GM12878 (cell line): ENCODE data around the gene UBXN4. TPM values are rescaled to one million over a fixed set of nuclear protein-coding genes. Genes with fewer than 3 reads are reported as not detected.

ENCODE experiments used
- ATAC-seq: fragments of 200-7000 bp; cut with Tn5 transposase; 3 replicates; pipeline ENCODE4 v1.9.1; 2020; ENCODE audit warnings: mild to moderate bottlenecking, moderate library complexity
- BruUV-seq: library from RNA; stranded (reverse); fragments of 400-500 nt; replicated peaks from 2 replicates; lab custom pipeline; 2021; lab: Mats Ljungman, UMichigan
- CTCF ChIA-PET: fragments of 300-600 bp; sonication (Branson Sonifier 250); formaldehyde crosslinking; extraction: SDS; loops from one replicate; lab custom pipeline; 2021; ENCODE audit warnings: inconsistent platforms; lab: Yijun Ruan, JAX
- POLR2A ChIA-PET: fragments of 350-600 bp; formaldehyde crosslinking; extraction: SDS; loops from one replicate; lab custom pipeline; 2021; ENCODE audit warnings: inconsistent platforms; lab: Charles Lee
- RAD21 ChIA-PET: fragments of 300-600 bp; sonication (Branson Sonifier 250); formaldehyde crosslinking; loops from one replicate; lab custom pipeline; 2023; ENCODE audit warnings: antibody characterized with exemption; ENCODE audit not compliant: unreplicated experiment; lab: Charles Lee
- SMC1A ChIA-PET: fragments of 300-600 bp; sonication (Branson Sonifier 250); formaldehyde crosslinking; loops from one replicate; lab custom pipeline; 2023; ENCODE audit not compliant: unreplicated experiment, uncharacterized antibody; lab: Charles Lee
- DNase-seq: peaks from one replicate; pipeline ENCODE4 v3.0.0-alpha.2; 2011; ENCODE audit warnings: low read depth, low spot score
- FAIRE-seq: peaks from 3 replicates; lab custom pipeline; 2011; peaks lifted over from hg19 to GRCh38; lab: Jason Lieb, UNC
- H2AFZ ChIP-seq: 2 replicates; pipeline ENCODE4 v1.6.0; 2011; ENCODE audit warnings: low read depth, low read length, control low read depth; ENCODE audit not compliant: control insufficient read depth
- H3K27ac ChIP-seq: 2 replicates; pipeline ENCODE4 v1.5.1; 2011; ENCODE audit warnings: control low read depth; ENCODE audit not compliant: control insufficient read depth, insufficient read depth
- H3K27me3 ChIP-seq, 2 experiments: replicated peaks in 1 of 2; 2 replicates each; pipeline versions ENCODE4 v1.6.0 to v1.6.1; 2011; ENCODE audit warnings: low read length in 1 of 2; ENCODE audit not compliant: control insufficient read depth in 2 of 2, insufficient read depth in 2 of 2
- H3K36me3 ChIP-seq, 2 experiments: 2 replicates each; pipeline ENCODE4 v1.5.1; 2011; ENCODE audit warnings: low read length in 1 of 2; ENCODE audit not compliant: control insufficient read depth in 2 of 2, insufficient read depth in 2 of 2
- H3K4me1 ChIP-seq: 2 replicates; pipeline ENCODE4 v1.6.1; 2011; ENCODE audit warnings: mild to moderate bottlenecking, low read length, moderate library complexity, mixed read lengths; ENCODE audit not compliant: control insufficient read depth, insufficient read depth
- H3K4me2 ChIP-seq: 2 replicates; pipeline ENCODE4 v1.6.0; 2011; ENCODE audit warnings: control low read depth; ENCODE audit not compliant: control insufficient read depth, insufficient read depth
- H3K4me3 ChIP-seq: fragments of 200-600 bp; sonication (generic); 2 replicates; pipeline ENCODE4 v1.5.1; 2016
- H3K79me2 ChIP-seq: 2 replicates; pipeline ENCODE4 v1.6.0; 2011; ENCODE audit warnings: low read length; ENCODE audit not compliant: control insufficient read depth, insufficient read depth
- H3K9ac ChIP-seq: 2 replicates; pipeline ENCODE4 v1.8.0; 2011; ENCODE audit warnings: low read length, control low read depth, mixed read lengths; ENCODE audit not compliant: control insufficient read depth, insufficient read depth
- H3K9me3 ChIP-seq: replicated peaks from 3 replicates; pipeline ENCODE4 v1.5.1; 2011; ENCODE audit warnings: mild to moderate bottlenecking, low read length; ENCODE audit not compliant: control insufficient read depth, insufficient read depth
- H4K20me1 ChIP-seq: 2 replicates; pipeline ENCODE4 v1.6.0; 2011; ENCODE audit not compliant: control insufficient read depth, insufficient read depth
- ATF2 ChIP-seq: IDR thresholded peaks from 2 replicates; pipeline ENCODE4 v1.6.1; 2012; ENCODE audit warnings: low read length, inconsistent platforms
- CBFB ChIP-seq: IDR thresholded peaks from 2 replicates; pipeline ENCODE4 v1.6.1; 2016; ENCODE audit warnings: antibody characterized with exemption, low read depth
- CBX3 ChIP-seq: fragments of 200-600 bp; sonication (generic); IDR thresholded peaks from 2 replicates; pipeline ENCODE4 v1.6.1; 2016; ENCODE audit warnings: low read depth, borderline replicate concordance
- JUNB ChIP-seq: IDR thresholded peaks from 2 replicates; pipeline ENCODE4 v1.6.1; 2016; ENCODE audit warnings: antibody characterized with exemption, mild to moderate bottlenecking
- NR2C2 ChIP-seq: IDR thresholded peaks from 2 replicates; pipeline ENCODE4 v1.6.1; 2011; ENCODE audit warnings: borderline replicate concordance, low read depth; ENCODE audit not compliant: control insufficient read depth, insufficient read length
- PRDM15 ChIP-seq: fragments of 450-650 bp; formaldehyde crosslinking; IDR thresholded peaks from 2 replicates; pipeline ENCODE4 v1.4.0; 2020; ENCODE audit warnings: mild to moderate bottlenecking, moderate library complexity
- RAD51 ChIP-seq: fragments of 450-650 bp; IDR thresholded peaks from 2 replicates; pipeline ENCODE4 v1.6.1; 2016; ENCODE audit warnings: moderate library complexity, mild to moderate bottlenecking, inconsistent platforms
- SREBF2 ChIP-seq: IDR thresholded peaks from 2 replicates; pipeline ENCODE4 v1.6.1; 2012; ENCODE audit warnings: mild to moderate bottlenecking, low read length
- STAT1 ChIP-seq: fragments of 450-650 bp; conservative IDR thresholded peaks from 2 replicates; pipeline ENCODE4 v1.6.1; 2014; ENCODE audit warnings: antibody characterized with exemption, mild to moderate bottlenecking
- ZNF217 ChIP-seq: fragments of 450-650 bp; IDR thresholded peaks from 2 replicates; pipeline ENCODE4 v1.6.1; 2017; ENCODE audit warnings: antibody characterized with exemption, mild to moderate bottlenecking
- ZNF274 ChIP-seq: IDR thresholded peaks from one replicate; pipeline ENCODE4 v1.8.0; 2011; ENCODE audit not compliant: insufficient read length, insufficient read depth
- ZSCAN29 ChIP-seq: fragments of 450-650 bp; IDR thresholded peaks from 2 replicates; pipeline ENCODE4 v1.6.1; 2017; ENCODE audit warnings: mild to moderate bottlenecking, moderate library complexity
- WGBS: methylation state at CpG from one replicate; pipeline ENCODE4 v1.1.6; 2016; ENCODE audit warnings: low lambda C conversion rate; ENCODE audit not compliant: insufficient replicate concordance, insufficient coverage; ENCODE audit errors: missing lambda C conversion rate; 5-methylcytosine and 5-hydroxymethylcytosine counted together
- in situ Hi-C: fragments of 300-500 bp; cut with MboI; formaldehyde crosslinking; loops from 9 replicates; pipeline ENCODE4 v1.14.3; 2018; ENCODE audit warnings: mixed read lengths
- intact Hi-C: fragments of 100-400 bp; cut with micrococcal nuclease; formaldehyde crosslinking; loops from one replicate; pipeline ENCODE4 v1.14.2; 2022; ENCODE audit not compliant: unreplicated experiment
- polyA plus RNA-seq, 11 experiments: library from polyadenylated mRNA; depleted of rRNA in 4 of 11; unstranded in 6 of 11; stranded (reverse) in 5 of 11; fragments of >200 nt; fragmentation: Nextera tagmentation in 4 of 11; fragmentation: Illumina TruSeq in 1 of 11; extraction: Ambion mirVana in 4 of 11; extraction: Trizol in 1 of 11; gene quantifications; 1 replicate in 1 of 11; 2 replicates in 10 of 11; pipeline versions ENCODE4 v1.2.1 to v1.2.3, GENCODE V29; 2011 to 2016; ENCODE audit warnings: inconsistent platforms in 2 of 11, missing spikeins in 2 of 11, low read depth in 1 of 11
- total RNA-seq, 4 experiments: library from RNA; depleted of rRNA in 3 of 4; stranded (reverse); fragments of >200 nt in 3 of 4; fragmentation: Illumina TruSeq in 1 of 4; extraction: Trizol in 1 of 4; gene quantifications; 2 replicates each; pipeline versions ENCODE4 v1.2.1 to v1.2.3, GENCODE V29; 2013 to 2021

The UBXN4 gene
- total and polyA plus RNA-seq, 10 of the 15 experiments (the other 5 are each of a cell fraction or from before 2014, with no cell fraction given) = 52.6 to 133 (median 71.9) TPM

- Histone ChIP-seq H3K4me1 (no peaks in the 10 kb centered on the region), H3K9ac (no peak overlapping the region), H3K36me3 (peaks cover under 1 to 32% of the 10 kb centered on the region in 2 experiments), H3K27me3 (no peaks in the 10 kb centered on the region), H3K27ac (no peak overlapping the region), H3K4me3 (no peak overlapping the region), H3K4me2 (no peak overlapping the region)
- BruUV-seq = no TSS peak
- ATAC-seq = no peak
- SMC1A ChIA-PET = interaction anchor here (1.0 to 1.3 kb wide), 2 partner anchors 44 to 598 kb away, joined by 3 to 4 read pairs; no protein-coding TSS in a partner anchor
- POLR2A ChIA-PET = no interaction called here
- no peak for TF ChIP-seq NR2C2
- TF ChIP-seq JUNB = no peak
- no peak for TF ChIP-seq CBFB
- no peak for TF ChIP-seq CBX3
- no peak for TF ChIP-seq ATF2
- TF ChIP-seq ZNF217 = no peak
- no peak for TF ChIP-seq RAD51
- no peak for TF ChIP-seq STAT1
- TF ChIP-seq ZSCAN29 = no peak
- TF ChIP-seq SREBF2 = no peak
- no peak for TF ChIP-seq ZNF274
- TF ChIP-seq PRDM15 (CRISPR knock-in tag) = no peak
- TF ChIP-seq, all 136 proteins: peak for 0
- H3K9me3 ChIP-seq = no peaks in the 10 kb centered on the region; the same call in 1 of the 3 replicates
- 99% methylated on average over 5 of the region's 5 CpGs for WGBS
- no peaks in the 10 kb centered on the region for H3K79me2 ChIP-seq
- FAIRE-seq = no peak
- no peak overlapping the region for H2AFZ ChIP-seq
- no peak for DNase-seq
- no peaks in the 10 kb centered on the region for H4K20me1 ChIP-seq
- intact Hi-C loops = no loop called here
- CTCF ChIA-PET = interaction anchor here (1.8 to 2.7 kb wide), 2 partner anchors 10 to 17 kb away, joined by 8 to 18 read pairs; no protein-coding TSS in a partner anchor
- RAD21 ChIA-PET = interaction anchor here (0.7 kb wide), 1 partner anchor 661 kb away, joined by 5 read pairs; no protein-coding TSS in a partner anchor
- in situ Hi-C loops = no loop called here
Measured at GRCh38 chr2:135786823-135787222, 45.2 kb downstream of the UBXN4 start.
